Mucosa of gallbladder (tissue), 1 donor: ENCODE results near the gene VPS33A. TPM values are rescaled to one million over a fixed set of nuclear protein-coding genes. Genes with fewer than 3 reads are reported as not detected.

Experiments used
- DNase-seq: peaks from one replicate; pipeline ENCODE4 v3.0.0-alpha.2; 2020; ENCODE audit warnings: low spot score
- total RNA-seq: library from RNA; stranded (reverse); gene quantifications from one replicate; pipeline ENCODE4 v1.2.1, GENCODE V29; 2021
- donor health status: DM: no; HTN: no; CAD: no.

The VPS33A gene
- total RNA-seq, 1 donor from 2014 or later = 18.7 TPM

GRCh38 chr12:122182887-122183587 lies 83.3 kb downstream of the VPS33A start, which contains the start of gene LRRC43:
Gene LRRC43 (plus strand): TSS chr12:122183123. CDS start chr12:122183145, 22 bp downstream.
- DNase-seq = peak; percentile 22

Other genes starting within 250 kb of the VPS33A start
- 17.7 TPM for gene BCL7A, start 244.6 kb downstream of the VPS33A start, total RNA-seq
- 89.7 TPM for gene MLXIP, start 187.7 kb downstream of the VPS33A start, total RNA-seq
- not detected for gene IL31, start 92.3 kb downstream of the VPS33A start, total RNA-seq
- gene LRRC43, start 83.4 kb downstream of the VPS33A start, total RNA-seq = 3.5 TPM
- 0.23 TPM for gene B3GNT4, start 62.8 kb downstream of the VPS33A start, total RNA-seq
- 48.1 TPM for gene DIABLO, start 40.4 kb downstream of the VPS33A start, total RNA-seq
- gene CLIP1, start 156.2 kb upstream of the VPS33A start, total RNA-seq = 71.6 TPM
- 19.0 TPM for gene ZCCHC8, start 234.4 kb upstream of the VPS33A start, total RNA-seq